Colonic mucosa (tissue), 4 donors: ENCODE measurements around the gene LMF2. TPM values are rescaled to one million over a fixed set of nuclear protein-coding genes. Genes with fewer than 3 reads are reported as not detected.
A peak's percentile ranks its signal among the peaks of the same experiment; 100 is the strongest.
"Not testable (repeated sequence)": the region's sequence is repeated elsewhere in the genome, so short reads cannot be mapped to it uniquely, and the experiment has no call there.

Experiments
- DNase-seq: peaks from one replicate; pipeline ENCODE4 v3.0.0-alpha.2; 2020
- H3K27ac ChIP-seq: fragments of 200-600 bp; one replicate; pipeline ENCODE4 v1.8.0; 2021
- H3K27me3 ChIP-seq: fragments of 200-600 bp; one replicate; pipeline ENCODE4 v1.8.0; 2021
- H3K36me3 ChIP-seq: fragments of 200-600 bp; one replicate; pipeline ENCODE4 v1.8.0; 2021
- H3K4me1 ChIP-seq: fragments of 200-600 bp; one replicate; pipeline ENCODE4 v1.8.0; 2021; ENCODE audit warnings: mild to moderate bottlenecking
- H3K4me3 ChIP-seq: fragments of 200-600 bp; one replicate; pipeline ENCODE4 v1.8.0; 2021
- H3K9ac ChIP-seq, 2 donors: one replicate each; pipeline ENCODE4 v1.7.0; 2013; ENCODE audit warnings: control low read depth in 2 of 2, low read depth in 2 of 2, low read length in 2 of 2
- H3K9me3 ChIP-seq: fragments of 200-600 bp; one replicate; pipeline ENCODE4 v1.8.0; 2021
- intact Hi-C: fragments of 100-400 bp; cut with DNase I; formaldehyde crosslinking; loops from one replicate; pipeline ENCODE4 v1.14.1; 2022
- total RNA-seq, 2 donors: library from RNA; stranded (reverse); fragmentation: NEBNext Ultra II Directional in 1 of 2; extraction: Animal tissue kit (Norgen Biotek cat#: 25700) in 1 of 2; gene quantifications; one replicate each; pipeline ENCODE4 v1.2.1, GENCODE V29; 2021
- TF ChIP-seq, protein P1 (sequence below): fragments of 200-600 bp; IDR thresholded peaks from one replicate; pipeline ENCODE4 v1.8.0; 2022; ENCODE audit warnings: antibody characterized with exemption, mild to moderate bottlenecking
- donor health status: healthy.
- donor health status: DM: no; HTN: no; CAD: no.
- donor health status: DM: no; HTN: no; CAD: no.

Gene LMF2
- total RNA-seq, 2 donors from 2014 or later = 51.1 to 60.0 TPM

DNA sequence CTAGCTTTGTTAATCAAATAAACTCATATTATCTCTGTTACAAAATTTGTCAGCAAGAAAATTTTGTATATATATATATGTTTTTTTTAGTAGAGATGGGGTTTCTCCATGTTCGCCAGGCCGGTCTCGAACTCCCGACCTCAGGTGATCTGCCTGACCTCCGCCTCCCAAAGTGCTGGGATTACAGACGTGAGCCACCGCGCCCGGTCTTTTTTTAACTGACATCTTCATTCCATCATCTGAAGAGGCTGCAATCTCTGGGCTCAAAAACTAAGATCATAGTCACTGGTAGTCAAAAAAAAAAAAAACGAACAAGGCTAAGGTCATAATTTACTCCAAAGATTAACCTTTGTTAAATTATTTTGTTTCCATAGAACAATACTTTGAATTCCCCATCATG is 32.9 kb upstream of the LMF2 start:
- H3K27ac ChIP-seq = peak overlapping the region; percentile 94
- H3K9me3 ChIP-seq = no peaks in the 10 kb centered on the region
- H3K27me3 ChIP-seq = no peaks in the 10 kb centered on the region
- H3K4me1 ChIP-seq = peaks cover 4% of the 10 kb centered on the region
- TF ChIP-seq, protein P1, sequence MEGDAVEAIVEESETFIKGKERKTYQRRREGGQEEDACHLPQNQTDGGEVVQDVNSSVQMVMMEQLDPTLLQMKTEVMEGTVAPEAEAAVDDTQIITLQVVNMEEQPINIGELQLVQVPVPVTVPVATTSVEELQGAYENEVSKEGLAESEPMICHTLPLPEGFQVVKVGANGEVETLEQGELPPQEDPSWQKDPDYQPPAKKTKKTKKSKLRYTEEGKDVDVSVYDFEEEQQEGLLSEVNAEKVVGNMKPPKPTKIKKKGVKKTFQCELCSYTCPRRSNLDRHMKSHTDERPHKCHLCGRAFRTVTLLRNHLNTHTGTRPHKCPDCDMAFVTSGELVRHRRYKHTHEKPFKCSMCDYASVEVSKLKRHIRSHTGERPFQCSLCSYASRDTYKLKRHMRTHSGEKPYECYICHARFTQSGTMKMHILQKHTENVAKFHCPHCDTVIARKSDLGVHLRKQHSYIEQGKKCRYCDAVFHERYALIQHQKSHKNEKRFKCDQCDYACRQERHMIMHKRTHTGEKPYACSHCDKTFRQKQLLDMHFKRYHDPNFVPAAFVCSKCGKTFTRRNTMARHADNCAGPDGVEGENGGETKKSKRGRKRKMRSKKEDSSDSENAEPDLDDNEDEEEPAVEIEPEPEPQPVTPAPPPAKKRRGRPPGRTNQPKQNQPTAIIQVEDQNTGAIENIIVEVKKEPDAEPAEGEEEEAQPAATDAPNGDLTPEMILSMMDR = no peak
- DNase-seq = no peak
- no peak overlapping the region for H3K9ac ChIP-seq
- no peaks in the 10 kb centered on the region for H3K36me3 ChIP-seq
- intact Hi-C loops = no loop called here
- no peak overlapping the region for H3K4me3 ChIP-seq

DNA sequence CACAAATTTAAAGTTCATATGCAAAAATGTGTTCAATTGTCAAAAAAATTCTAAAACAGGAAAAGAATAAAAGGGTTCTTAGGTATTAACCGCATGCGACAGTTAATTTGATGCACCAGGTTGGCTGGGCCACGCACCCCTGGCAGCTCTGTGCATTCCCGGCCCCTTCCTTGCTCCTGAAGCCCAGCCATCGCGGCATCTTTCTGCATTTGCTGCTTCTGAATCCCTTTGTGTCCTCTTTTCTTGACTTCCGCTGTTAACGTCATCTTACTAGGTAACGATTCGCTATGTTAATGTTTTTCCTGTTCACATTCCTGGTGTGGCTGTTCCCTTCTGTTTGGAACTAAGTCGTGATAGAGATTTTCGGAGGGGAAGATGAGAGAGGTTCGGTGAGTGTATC is 30.3 kb upstream of the LMF2 start:
- intact Hi-C loops = no loop called here
- DNase-seq = no peak
- Histone ChIP-seq H3K4me3 (no peak overlapping the region), H3K9ac (peak overlapping the region in 1 of 2 donors; percentile 24), H3K27me3 (no peaks in the 10 kb centered on the region), H3K4me1 (peaks cover 4% of the 10 kb centered on the region), H3K9me3 (no peaks in the 10 kb centered on the region), H3K36me3 (no peaks in the 10 kb centered on the region), H3K27ac (peak overlapping the region; percentile 94)
- TF ChIP-seq, protein P1 = no peak

DNA sequence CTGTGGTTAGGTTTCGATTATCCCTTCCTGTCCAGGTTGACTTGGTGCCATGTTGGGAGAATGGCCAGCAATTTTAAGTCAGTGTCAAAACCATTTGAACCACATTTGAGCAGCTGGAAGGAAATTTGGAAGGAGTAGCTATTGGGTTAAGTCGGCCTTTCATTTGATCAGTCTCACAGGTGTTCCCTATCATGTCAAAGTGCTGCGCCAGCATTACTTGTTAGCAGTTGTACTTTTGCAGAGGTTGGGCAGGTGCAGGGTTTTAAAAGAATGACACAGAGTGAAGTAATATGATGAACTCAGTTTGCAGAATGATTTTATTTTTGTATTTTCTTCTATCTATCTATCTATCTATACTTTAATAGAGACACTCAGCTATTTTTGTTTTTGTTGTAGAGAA is 28.7 kb upstream of the LMF2 start:
- peaks cover 4% of the 10 kb centered on the region for H3K4me1 ChIP-seq
- no peak overlapping the region for H3K9ac ChIP-seq
- no peaks in the 10 kb centered on the region for H3K9me3 ChIP-seq
- TF ChIP-seq, protein P1 = no peak
- intact Hi-C loops = no loop called here
- H3K36me3 ChIP-seq = no peaks in the 10 kb centered on the region
- no peak overlapping the region for H3K4me3 ChIP-seq
- no peak for DNase-seq
- H3K27ac ChIP-seq = no peak overlapping the region
- no peaks in the 10 kb centered on the region for H3K27me3 ChIP-seq

DNA sequence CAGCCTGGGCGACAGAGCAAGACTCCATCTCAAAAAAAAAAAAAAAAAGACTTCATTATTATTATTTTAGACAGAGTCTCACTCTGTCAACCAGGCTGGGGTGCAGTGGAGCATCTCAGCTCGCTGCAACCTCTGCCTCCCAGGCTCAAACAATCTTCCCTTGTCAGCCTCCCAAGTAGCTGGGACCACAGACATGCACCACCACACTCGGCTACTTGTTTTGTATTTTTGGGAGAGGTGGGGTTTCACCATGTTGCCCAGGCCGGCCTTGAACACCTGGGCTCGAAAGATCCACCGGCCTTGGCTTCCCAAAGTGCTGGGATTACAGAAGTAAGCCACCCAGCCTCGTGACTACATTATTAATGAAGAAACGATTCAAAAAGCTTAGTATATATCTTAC is 27.6 kb upstream of the LMF2 start:
- no peak for DNase-seq
- Histone ChIP-seq H3K36me3 (no peaks in the 10 kb centered on the region), H3K27ac (no peak overlapping the region), H3K27me3 (no peaks in the 10 kb centered on the region), H3K4me1 (peaks cover 4% of the 10 kb centered on the region), H3K4me3 (no peak overlapping the region), H3K9me3 (no peaks in the 10 kb centered on the region), H3K9ac (no peak overlapping the region)
- TF ChIP-seq, protein P1 = no peak
- intact Hi-C loops = no loop called here

DNA sequence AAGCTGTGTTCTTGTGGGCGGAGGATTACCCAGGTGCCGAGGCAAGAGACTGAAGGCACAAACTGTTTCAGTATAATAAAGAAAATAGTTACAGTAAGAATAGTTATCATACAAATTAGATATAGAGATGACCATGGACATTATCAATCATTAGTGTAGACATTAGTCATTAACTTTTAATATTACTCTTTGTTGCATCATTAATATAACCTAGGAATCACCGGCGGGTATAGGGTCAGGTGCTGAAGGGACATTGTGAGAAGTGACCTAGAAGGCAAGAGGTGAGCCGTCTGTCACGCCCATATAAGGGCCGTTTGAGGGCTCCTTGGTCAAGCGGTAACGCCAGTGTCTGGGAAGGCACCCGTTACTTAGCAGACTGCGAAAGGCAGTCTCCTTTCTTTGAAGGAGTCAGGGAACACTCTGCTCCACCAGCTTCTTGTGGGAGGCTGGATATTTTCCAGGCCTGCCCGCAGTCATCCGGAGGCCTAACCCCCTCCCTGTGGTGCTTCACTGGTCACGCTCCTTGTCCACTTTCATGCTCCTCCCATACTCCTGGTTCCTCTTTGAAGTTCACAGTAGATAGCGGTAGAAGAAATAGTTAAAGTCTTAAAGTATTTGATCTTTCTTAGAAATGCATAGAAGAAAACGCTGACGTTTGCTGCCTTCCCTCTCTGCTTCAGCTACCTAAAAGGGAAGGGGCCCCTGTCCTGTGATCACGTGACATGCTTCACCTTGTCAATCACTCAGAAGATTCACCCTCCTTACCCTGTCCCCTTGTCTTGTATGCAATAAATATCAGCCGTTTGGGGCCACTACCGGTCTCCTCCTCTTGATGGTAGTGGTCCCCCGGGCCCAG is 26.6 kb upstream of the LMF2 start:
- H3K36me3 ChIP-seq, H3K4me1 ChIP-seq, H3K9me3 ChIP-seq, H3K9ac ChIP-seq, H3K4me3 ChIP-seq, intact Hi-C loops, DNase-seq, H3K27me3 ChIP-seq: not testable (repeated sequence)
- H3K27ac ChIP-seq = peak overlapping the region; percentile 45
